HEK293 (cell line): Measurements from ENCODE around the gene DCLK1.

Source experiments
- CTCF ChIA-PET: fragments of 350-600 bp; formaldehyde crosslinking; extraction: SDS; loops from one replicate; lab custom pipeline; 2021; ENCODE audit warnings: antibody characterized with exemption; lab: Yijun Ruan, JAX
- POLR2A ChIA-PET: fragments of 300-600 bp; formaldehyde crosslinking; extraction: SDS; loops from one replicate; lab custom pipeline; 2020; ENCODE audit warnings: antibody characterized with exemption, inconsistent platforms; lab: Yijun Ruan, JAX
- H3K27ac ChIP-seq: fragments of 200-500 bp; sonication (Bioruptor generic); 2 replicates; pipeline ENCODE4 v1.5.1; 2014; ENCODE audit warnings: low read depth, low read length, control low read depth, inconsistent platforms; ENCODE audit errors: extremely low read depth
- H3K36me3 ChIP-seq, 2 experiments: fragments of 200-500 bp in 1 of 2; sonication (Bioruptor generic) in 1 of 2; 1 replicate in 1 of 2; 2 replicates in 1 of 2; pipeline ENCODE4 v1.5.1; 2014 to 2017; ENCODE audit warnings: inconsistent platforms in 2 of 2, low read length in 2 of 2; ENCODE audit not compliant: control insufficient read depth in 2 of 2, insufficient read depth in 1 of 2
- H3K4me1 ChIP-seq: fragments of 200-500 bp; sonication (Bioruptor generic); 2 replicates; pipeline ENCODE4 v1.5.1; 2014; ENCODE audit warnings: mild to moderate bottlenecking, low read length, inconsistent platforms; ENCODE audit not compliant: control insufficient read depth, insufficient read depth
- H3K4me3 ChIP-seq: 2 replicates; pipeline ENCODE4 v1.5.1; 2011; ENCODE audit warnings: low read depth, mild to moderate bottlenecking, control low read depth, low read length, moderate library complexity
- H3K9me3 ChIP-seq: fragments of 200-500 bp; sonication (Bioruptor generic); 2 replicates; pipeline ENCODE4 v1.5.1; 2014; ENCODE audit warnings: low read depth, low read length, inconsistent platforms; ENCODE audit not compliant: control insufficient read depth, insufficient read depth
- KLF8 ChIP-seq: fragments of 450-650 bp; formaldehyde crosslinking; IDR thresholded peaks from 2 replicates; pipeline ENCODE4 v1.5.1; 2016; ENCODE audit warnings: missing biosample characterization, missing genetic modification characterization
- MYNN ChIP-seq: fragments of 450-650 bp; formaldehyde crosslinking; IDR thresholded peaks from 2 replicates; pipeline ENCODE4 v1.5.1; 2016; ENCODE audit warnings: missing biosample characterization, missing genetic modification characterization, borderline replicate concordance
- OSR2 ChIP-seq: fragments of 450-650 bp; formaldehyde crosslinking; IDR thresholded peaks from 2 replicates; pipeline ENCODE4 v1.5.1; 2016; ENCODE audit warnings: missing biosample characterization, missing genetic modification characterization
- OVOL3 ChIP-seq: fragments of 450-650 bp; formaldehyde crosslinking; IDR thresholded peaks from 2 replicates; pipeline ENCODE4 v1.5.1; 2016; ENCODE audit warnings: missing biosample characterization, missing genetic modification characterization
- ZBTB21 ChIP-seq: fragments of 450-650 bp; formaldehyde crosslinking; IDR thresholded peaks from 2 replicates; pipeline ENCODE4 v1.5.1; 2017; ENCODE audit warnings: missing biosample characterization, missing genetic modification characterization
- ZNF114 ChIP-seq: fragments of 450-650 bp; formaldehyde crosslinking; IDR thresholded peaks from 2 replicates; pipeline ENCODE4 v1.5.0; 2017; ENCODE audit warnings: missing biosample characterization, missing genetic modification characterization
- ZNF146 ChIP-seq: fragments of 450-650 bp; formaldehyde crosslinking; IDR thresholded peaks from 2 replicates; pipeline ENCODE4 v1.5.1; 2016; ENCODE audit warnings: missing biosample characterization, missing genetic modification characterization
- ZNF223 ChIP-seq: fragments of 450-650 bp; formaldehyde crosslinking; IDR thresholded peaks from 2 replicates; pipeline ENCODE4 v1.5.1; 2016; ENCODE audit warnings: missing biosample characterization, missing genetic modification characterization
- ZNF292 ChIP-seq: fragments of 450-650 bp; formaldehyde crosslinking; IDR thresholded peaks from 2 replicates; pipeline ENCODE4 v1.5.1; 2016; ENCODE audit warnings: low read depth, missing biosample characterization, missing genetic modification characterization, borderline replicate concordance
- ZNF350 ChIP-seq: fragments of 450-650 bp; formaldehyde crosslinking; IDR thresholded peaks from 2 replicates; pipeline ENCODE4 v1.5.0; 2017; ENCODE audit warnings: missing biosample characterization, mild to moderate bottlenecking, missing genetic modification characterization
- ZNF366 ChIP-seq: fragments of 450-650 bp; formaldehyde crosslinking; conservative IDR thresholded peaks from 2 replicates; pipeline ENCODE4 v1.5.1; 2016; ENCODE audit warnings: missing biosample characterization, missing genetic modification characterization
- ZNF473 ChIP-seq: fragments of 450-650 bp; formaldehyde crosslinking; IDR thresholded peaks from 2 replicates; pipeline ENCODE4 v1.5.1; 2017; ENCODE audit warnings: missing biosample characterization, missing genetic modification characterization
- ZNF501 ChIP-seq: fragments of 450-650 bp; formaldehyde crosslinking; IDR thresholded peaks from 2 replicates; pipeline ENCODE4 v1.5.1; 2016; ENCODE audit warnings: missing biosample characterization, missing genetic modification characterization
- ZNF510 ChIP-seq: fragments of 450-650 bp; formaldehyde crosslinking; IDR thresholded peaks from 2 replicates; pipeline ENCODE4 v1.5.1; 2018; ENCODE audit warnings: mild to moderate bottlenecking, missing genetic modification characterization, missing biosample characterization; ENCODE audit not compliant: insufficient replicate concordance
- ZNF610 ChIP-seq: fragments of 450-650 bp; formaldehyde crosslinking; IDR thresholded peaks from 2 replicates; pipeline ENCODE4 v1.5.1; 2016; ENCODE audit warnings: missing biosample characterization, missing genetic modification characterization, borderline replicate concordance
- ZNF621 ChIP-seq: fragments of 450-650 bp; formaldehyde crosslinking; IDR thresholded peaks from 2 replicates; pipeline ENCODE4 v1.5.1; 2017; ENCODE audit warnings: missing biosample characterization, missing genetic modification characterization
- ZNF830 ChIP-seq: fragments of 450-650 bp; IDR thresholded peaks from 2 replicates; pipeline ENCODE4 v1.5.0; 2018; ENCODE audit warnings: missing biosample characterization, missing genetic modification characterization, low read depth, mild to moderate bottlenecking, moderate library complexity
- TF ChIP-seq, protein P1 (sequence below): fragments of 450-650 bp; formaldehyde crosslinking; IDR thresholded peaks from 2 replicates; pipeline ENCODE4 v1.5.1; 2016; ENCODE audit warnings: missing biosample characterization, missing genetic modification characterization
- TF ChIP-seq, protein P2 (sequence below): fragments of 450-650 bp; formaldehyde crosslinking; IDR thresholded peaks from 2 replicates; pipeline ENCODE4 v1.5.1; 2016; ENCODE audit warnings: missing biosample characterization, missing genetic modification characterization, low read depth
- TF ChIP-seq, protein P3 (sequence below): fragments of 450-650 bp; formaldehyde crosslinking; IDR thresholded peaks from 2 replicates; pipeline ENCODE4 v1.5.1; 2016; ENCODE audit warnings: missing biosample characterization, missing genetic modification characterization
- TF ChIP-seq, protein P4 (sequence below): fragments of 450-650 bp; formaldehyde crosslinking; IDR thresholded peaks from 2 replicates; pipeline ENCODE4 v1.5.1; 2016; ENCODE audit warnings: missing biosample characterization, missing genetic modification characterization, low read depth
- TF ChIP-seq, protein P5 (sequence below): fragments of 450-650 bp; formaldehyde crosslinking; IDR thresholded peaks from 2 replicates; pipeline ENCODE4 v1.5.1; 2016; ENCODE audit warnings: missing biosample characterization, missing genetic modification characterization, borderline replicate concordance

DCLK1 gene

DNA sequence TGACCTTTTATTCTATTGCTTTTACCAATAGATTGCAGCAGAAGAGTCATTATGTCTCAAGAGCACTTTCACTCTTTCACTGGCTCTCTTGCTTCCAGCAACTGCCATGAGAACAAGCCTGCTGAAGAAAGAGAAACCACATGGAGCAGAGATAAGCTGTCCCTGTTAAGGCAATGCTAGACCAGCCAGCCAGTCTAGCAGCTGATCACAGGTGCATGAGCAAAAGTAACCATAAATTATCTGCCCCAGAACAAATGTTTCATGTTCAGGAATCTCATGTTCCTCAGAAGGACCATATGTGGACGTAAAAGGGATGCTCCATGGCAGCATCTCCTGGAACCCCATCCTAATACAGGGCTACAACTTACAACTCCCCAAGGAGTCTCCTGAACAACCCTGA lies 20.4 kb upstream of the DCLK1 start (continued):
- TF ChIP-seq, protein P1, sequence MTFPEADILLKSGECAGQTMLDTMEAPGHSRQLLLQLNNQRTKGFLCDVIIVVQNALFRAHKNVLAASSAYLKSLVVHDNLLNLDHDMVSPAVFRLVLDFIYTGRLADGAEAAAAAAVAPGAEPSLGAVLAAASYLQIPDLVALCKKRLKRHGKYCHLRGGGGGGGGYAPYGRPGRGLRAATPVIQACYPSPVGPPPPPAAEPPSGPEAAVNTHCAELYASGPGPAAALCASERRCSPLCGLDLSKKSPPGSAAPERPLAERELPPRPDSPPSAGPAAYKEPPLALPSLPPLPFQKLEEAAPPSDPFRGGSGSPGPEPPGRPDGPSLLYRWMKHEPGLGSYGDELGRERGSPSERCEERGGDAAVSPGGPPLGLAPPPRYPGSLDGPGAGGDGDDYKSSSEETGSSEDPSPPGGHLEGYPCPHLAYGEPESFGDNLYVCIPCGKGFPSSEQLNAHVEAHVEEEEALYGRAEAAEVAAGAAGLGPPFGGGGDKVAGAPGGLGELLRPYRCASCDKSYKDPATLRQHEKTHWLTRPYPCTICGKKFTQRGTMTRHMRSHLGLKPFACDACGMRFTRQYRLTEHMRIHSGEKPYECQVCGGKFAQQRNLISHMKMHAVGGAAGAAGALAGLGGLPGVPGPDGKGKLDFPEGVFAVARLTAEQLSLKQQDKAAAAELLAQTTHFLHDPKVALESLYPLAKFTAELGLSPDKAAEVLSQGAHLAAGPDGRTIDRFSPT (tag by site-specific recombination): no peak
- TF ChIP-seq, protein P2, sequence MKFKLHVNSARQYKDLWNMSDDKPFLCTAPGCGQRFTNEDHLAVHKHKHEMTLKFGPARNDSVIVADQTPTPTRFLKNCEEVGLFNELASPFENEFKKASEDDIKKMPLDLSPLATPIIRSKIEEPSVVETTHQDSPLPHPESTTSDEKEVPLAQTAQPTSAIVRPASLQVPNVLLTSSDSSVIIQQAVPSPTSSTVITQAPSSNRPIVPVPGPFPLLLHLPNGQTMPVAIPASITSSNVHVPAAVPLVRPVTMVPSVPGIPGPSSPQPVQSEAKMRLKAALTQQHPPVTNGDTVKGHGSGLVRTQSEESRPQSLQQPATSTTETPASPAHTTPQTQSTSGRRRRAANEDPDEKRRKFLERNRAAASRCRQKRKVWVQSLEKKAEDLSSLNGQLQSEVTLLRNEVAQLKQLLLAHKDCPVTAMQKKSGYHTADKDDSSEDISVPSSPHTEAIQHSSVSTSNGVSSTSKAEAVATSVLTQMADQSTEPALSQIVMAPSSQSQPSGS (tag by site-specific recombination): no peak

DNA sequence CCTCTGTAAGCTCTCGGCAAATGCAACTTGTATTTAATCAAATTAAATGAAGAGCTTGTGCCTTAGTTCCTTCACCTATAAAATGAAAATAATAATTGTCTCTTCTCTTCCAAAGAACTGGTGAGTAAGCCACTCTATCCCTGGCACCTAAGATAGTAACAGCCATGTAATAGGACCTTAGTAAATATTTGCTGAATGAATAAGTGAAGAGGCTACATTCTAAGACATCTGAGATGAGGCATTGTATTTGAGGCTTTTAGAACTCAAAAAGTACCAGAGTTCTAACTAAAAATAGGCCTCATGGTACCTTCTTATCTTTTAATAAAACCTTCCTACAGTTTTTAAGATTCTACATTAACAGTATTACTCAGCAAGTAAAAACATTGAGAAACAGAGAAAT lies 17.3 kb upstream of the DCLK1 start:
- ChIA-PET POLR2A (no interaction called here), CTCF (no interaction called here)
- TF ChIP-seq, protein P3, sequence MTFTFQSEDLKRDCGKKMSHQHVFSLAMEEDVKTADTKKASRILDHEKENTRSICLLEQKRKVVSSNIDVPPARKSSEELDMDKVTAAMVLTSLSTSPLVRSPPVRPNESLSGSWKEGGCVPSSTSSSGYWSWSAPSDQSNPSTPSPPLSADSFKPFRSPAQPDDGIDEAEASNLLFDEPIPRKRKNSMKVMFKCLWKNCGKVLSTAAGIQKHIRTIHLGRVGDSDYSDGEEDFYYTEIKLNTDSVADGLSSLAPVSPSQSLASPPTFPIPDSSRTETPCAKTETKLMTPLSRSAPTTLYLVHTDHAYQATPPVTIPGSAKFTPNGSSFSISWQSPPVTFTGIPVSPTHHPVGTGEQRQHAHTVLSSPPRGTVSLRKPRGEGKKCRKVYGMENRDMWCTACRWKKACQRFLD (tag by site-specific recombination): no peak
- TF ChIP-seq ZNF610 (no peak), MYNN (tag by site-specific recombination) (no peak), ZNF501 (no peak), ZNF292 (tag by site-specific recombination) (no peak), ZNF223 (no peak), KLF8 (no peak), ZNF146 (tag by site-specific recombination) (no peak), ZBTB21 (tag by site-specific recombination) (no peak), ZNF621 (no peak)
- TF ChIP-seq, protein P2 (tag by site-specific recombination): no peak
- no peaks in the 10 kb centered on the region for H3K4me1 ChIP-seq
- no peaks in the 10 kb centered on the region for H3K36me3 ChIP-seq
- no peak overlapping the region for H3K27ac ChIP-seq
- H3K4me3 ChIP-seq: no peak overlapping the region
- H3K9me3 ChIP-seq: no peaks in the 10 kb centered on the region

DNA sequence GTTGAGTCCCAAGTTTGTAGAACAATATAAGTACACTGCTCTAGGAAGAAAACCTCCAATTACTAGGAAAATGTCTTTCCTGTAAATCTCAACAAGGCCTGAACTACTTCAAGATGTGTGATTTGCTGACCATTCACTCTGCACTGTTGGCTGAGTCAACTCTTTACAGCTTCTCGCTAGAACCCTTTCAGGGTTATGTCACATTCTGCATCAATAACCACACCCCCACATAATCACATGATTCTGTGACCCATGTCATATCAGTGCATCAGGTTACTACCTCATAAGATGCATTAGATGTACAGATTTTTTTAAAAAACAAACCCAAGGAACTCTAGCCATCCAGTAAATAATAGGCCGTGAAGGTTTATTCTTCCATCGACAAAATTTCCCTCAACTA lies 16.1 kb upstream of the DCLK1 start:
- POLR2A ChIA-PET: no interaction called here
- CTCF ChIA-PET: no interaction called here

More for the DNA sequence above, 16.1 kb upstream of the DCLK1 start:
- TF ChIP-seq, protein P4, sequence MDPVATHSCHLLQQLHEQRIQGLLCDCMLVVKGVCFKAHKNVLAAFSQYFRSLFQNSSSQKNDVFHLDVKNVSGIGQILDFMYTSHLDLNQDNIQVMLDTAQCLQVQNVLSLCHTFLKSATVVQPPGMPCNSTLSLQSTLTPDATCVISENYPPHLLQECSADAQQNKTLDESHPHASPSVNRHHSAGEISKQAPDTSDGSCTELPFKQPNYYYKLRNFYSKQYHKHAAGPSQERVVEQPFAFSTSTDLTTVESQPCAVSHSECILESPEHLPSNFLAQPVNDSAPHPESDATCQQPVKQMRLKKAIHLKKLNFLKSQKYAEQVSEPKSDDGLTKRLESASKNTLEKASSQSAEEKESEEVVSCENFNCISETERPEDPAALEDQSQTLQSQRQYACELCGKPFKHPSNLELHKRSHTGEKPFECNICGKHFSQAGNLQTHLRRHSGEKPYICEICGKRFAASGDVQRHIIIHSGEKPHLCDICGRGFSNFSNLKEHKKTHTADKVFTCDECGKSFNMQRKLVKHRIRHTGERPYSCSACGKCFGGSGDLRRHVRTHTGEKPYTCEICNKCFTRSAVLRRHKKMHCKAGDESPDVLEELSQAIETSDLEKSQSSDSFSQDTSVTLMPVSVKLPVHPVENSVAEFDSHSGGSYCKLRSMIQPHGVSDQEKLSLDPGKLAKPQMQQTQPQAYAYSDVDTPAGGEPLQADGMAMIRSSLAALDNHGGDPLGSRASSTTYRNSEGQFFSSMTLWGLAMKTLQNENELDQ (tag by site-specific recombination): no peak
- TF ChIP-seq ZNF366 (tag by site-specific recombination): no peak
- TF ChIP-seq, protein P5, sequence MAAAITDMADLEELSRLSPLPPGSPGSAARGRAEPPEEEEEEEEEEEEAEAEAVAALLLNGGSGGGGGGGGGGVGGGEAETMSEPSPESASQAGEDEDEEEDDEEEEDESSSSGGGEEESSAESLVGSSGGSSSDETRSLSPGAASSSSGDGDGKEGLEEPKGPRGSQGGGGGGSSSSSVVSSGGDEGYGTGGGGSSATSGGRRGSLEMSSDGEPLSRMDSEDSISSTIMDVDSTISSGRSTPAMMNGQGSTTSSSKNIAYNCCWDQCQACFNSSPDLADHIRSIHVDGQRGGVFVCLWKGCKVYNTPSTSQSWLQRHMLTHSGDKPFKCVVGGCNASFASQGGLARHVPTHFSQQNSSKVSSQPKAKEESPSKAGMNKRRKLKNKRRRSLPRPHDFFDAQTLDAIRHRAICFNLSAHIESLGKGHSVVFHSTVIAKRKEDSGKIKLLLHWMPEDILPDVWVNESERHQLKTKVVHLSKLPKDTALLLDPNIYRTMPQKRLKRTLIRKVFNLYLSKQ (tag by site-specific recombination): no peak
- no peak for TF ChIP-seq ZNF510
- no peak for TF ChIP-seq ZNF114
- TF ChIP-seq ZNF473 (tag by site-specific recombination): no peak
- TF ChIP-seq ZNF830 (tag by site-specific recombination): no peak
- no peak for TF ChIP-seq OVOL3 (tag by site-specific recombination)
- TF ChIP-seq ZNF621: no peak
- no peak for TF ChIP-seq ZNF350
- TF ChIP-seq OSR2: no peak
- H3K4me1 ChIP-seq: no peaks in the 10 kb centered on the region
- no peaks in the 10 kb centered on the region for H3K36me3 ChIP-seq
- no peak overlapping the region for H3K27ac ChIP-seq
- no peaks in the 10 kb centered on the region for H3K9me3 ChIP-seq
- no peak overlapping the region for H3K4me3 ChIP-seq
